Activated B cell treated with CpG ODN at 0.5 μM for 24 hours (primary cell): Measurements from ENCODE around the gene CETN3. TPM values are rescaled to one million over a fixed set of nuclear protein-coding genes. Genes with fewer than 3 reads are reported as not detected.

Experiments used
- ATAC-seq: fragments of 200-7000 bp; cut with Tn5 transposase; one replicate; pipeline ENCODE4 v1.10.0; 2021; ENCODE audit warnings: low read depth, mild to moderate bottlenecking, moderate library complexity
- CTCF ChIA-PET: fragments of 350-600 bp; sonication (Branson Sonifier 250); formaldehyde crosslinking; loops from one replicate; lab custom pipeline; 2021; ENCODE audit warnings: antibody characterized with exemption; lab: Charles Lee
- POLR2A ChIA-PET: fragments of 350-600 bp; sonication (Branson Sonifier 250); formaldehyde crosslinking; loops from one replicate; lab custom pipeline; 2021; ENCODE audit warnings: antibody characterized with exemption; lab: Charles Lee
- DNase-seq: peaks from one replicate; pipeline ENCODE4 v3.0.0; 2022
- H3K27ac Mint-ChIP-seq: one replicate; pipeline ENCODE4 v1.8.0; 2020; ENCODE audit warnings: mixed read lengths
- H3K27me3 Mint-ChIP-seq: one replicate; pipeline ENCODE4 v1.8.0; 2021; ENCODE audit warnings: mixed read lengths
- H3K36me3 Mint-ChIP-seq: one replicate; pipeline ENCODE4 v1.8.0; 2021; ENCODE audit warnings: low read depth, mixed read lengths
- H3K4me1 Mint-ChIP-seq: one replicate; pipeline ENCODE4 v1.8.0; 2021; ENCODE audit warnings: mixed read lengths
- H3K4me3 Mint-ChIP-seq: one replicate; pipeline ENCODE4 v1.8.0; 2020; ENCODE audit warnings: mild to moderate bottlenecking, mixed read lengths
- H3K9me3 Mint-ChIP-seq: one replicate; pipeline ENCODE4 v1.8.0; 2020; ENCODE audit warnings: mixed read lengths
- CTCF ChIP-seq: fragments of 200-600 bp; IDR thresholded peaks from one replicate; pipeline ENCODE4 v1.8.0; 2022; ENCODE audit warnings: antibody characterized with exemption, mild to moderate bottlenecking
- intact Hi-C: fragments of 100-400 bp; cut with micrococcal nuclease; formaldehyde crosslinking; loops from one replicate; pipeline ENCODE4 v1.15.1; 2024
- total RNA-seq: library from RNA; stranded (reverse); gene quantifications from 2 replicates; pipeline ENCODE4 v1.2.3, GENCODE V29; 2022

Gene CETN3
- total RNA-seq, 1 donor from 2014 or later: 20.3 TPM

GRCh38 chr5:90395005-90395404 lies 14.6 kb downstream of the CETN3 start:
- intact Hi-C loops: no loop called here
- no peak for TF ChIP-seq CTCF
- Mint-ChIP-seq H3K27me3 (no peaks in the 10 kb centered on the region), H3K36me3 (peaks cover 51% of the 10 kb centered on the region), H3K9me3 (peaks cover 2% of the 10 kb centered on the region), H3K27ac (no peak overlapping the region), H3K4me3 (no peak overlapping the region), H3K4me1 (no peaks in the 10 kb centered on the region)
- DNase-seq (no peak), ATAC-seq (no peak)
- POLR2A ChIA-PET: no interaction called here
- CTCF ChIA-PET: no interaction called here

- TF ChIP-seq CTCF: no peak
- Mint-ChIP-seq H3K27me3 (no peaks in the 10 kb centered on the region), H3K27ac (no peak overlapping the region), H3K4me3 (no peak overlapping the region), H3K36me3 (peaks cover 21% of the 10 kb centered on the region), H3K9me3 (peaks cover 2% of the 10 kb centered on the region), H3K4me1 (no peaks in the 10 kb centered on the region)
- POLR2A ChIA-PET: interaction anchor here (0.6 kb wide), 1 partner anchor 121 kb away, joined by 5 read pairs; no protein-coding TSS in a partner anchor
- ATAC-seq (no peak), DNase-seq (no peak)
- intact Hi-C loops: no loop called here
- CTCF ChIA-PET: interaction anchor here (1.1 kb wide), 1 partner anchor 9 kb away, joined by 3 read pairs; no protein-coding TSS in a partner anchor
Observed at GRCh38 chr5:90390928-90391327, 18.6 kb downstream of the CETN3 start.

- DNase-seq (no peak), ATAC-seq (no peak)
Observed at GRCh38 chr5:90390326-90390725, 19.2 kb downstream of the CETN3 start.

GRCh38 chr5:90387508-90387907 lies 22.0 kb downstream of the CETN3 start:
- H3K27me3 Mint-ChIP-seq: peaks cover 2% of the 10 kb centered on the region
- no peak overlapping the region for H3K27ac Mint-ChIP-seq
- POLR2A ChIA-PET: no interaction called here
- ATAC-seq: no peak
- peaks cover 4% of the 10 kb centered on the region for H3K9me3 Mint-ChIP-seq
- peaks cover 7% of the 10 kb centered on the region for H3K36me3 Mint-ChIP-seq
- no peak for TF ChIP-seq CTCF
- intact Hi-C loops: loop anchor here (2.0 to 10.0 kb wide), 2 partner anchors 1659 to 1693 kb away; no protein-coding TSS in a partner anchor
- H3K4me3 Mint-ChIP-seq: no peak overlapping the region
- no peak for DNase-seq
- CTCF ChIA-PET: interaction anchor here (1.0 kb wide), 1 partner anchor 143 kb away, joined by 4 read pairs; no protein-coding TSS in a partner anchor
- no peaks in the 10 kb centered on the region for H3K4me1 Mint-ChIP-seq

More at GRCh38 chr5:90390326-90390725, 19.2 kb downstream of the CETN3 start:
- Mint-ChIP-seq H3K4me3 (no peak overlapping the region), H3K36me3 (peaks cover 20% of the 10 kb centered on the region), H3K9me3 (peaks cover 2% of the 10 kb centered on the region), H3K27ac (no peak overlapping the region), H3K27me3 (no peaks in the 10 kb centered on the region), H3K4me1 (no peaks in the 10 kb centered on the region)
- intact Hi-C loops: no loop called here
- POLR2A ChIA-PET: interaction anchor here (0.6 kb wide), 1 partner anchor 121 kb away, joined by 5 read pairs; no protein-coding TSS in a partner anchor
- no peak for TF ChIP-seq CTCF
- CTCF ChIA-PET: interaction anchor here (1.1 kb wide), 1 partner anchor 9 kb away, joined by 3 read pairs; no protein-coding TSS in a partner anchor

- no peaks in the 10 kb centered on the region for H3K4me1 Mint-ChIP-seq
- ChIA-PET CTCF (no interaction called here), POLR2A (no interaction called here)
- no peak overlapping the region for H3K27ac Mint-ChIP-seq
- intact Hi-C loops: loop anchor here (2.0 to 10.0 kb wide), 2 partner anchors 1657 to 1691 kb away; no protein-coding TSS in a partner anchor
- ATAC-seq (no peak), DNase-seq (no peak)
- no peak overlapping the region for H3K4me3 Mint-ChIP-seq
- no peak for TF ChIP-seq CTCF
- H3K27me3 Mint-ChIP-seq: peaks cover 5% of the 10 kb centered on the region
- no peaks in the 10 kb centered on the region for H3K36me3 Mint-ChIP-seq
- peaks cover 2% of the 10 kb centered on the region for H3K9me3 Mint-ChIP-seq
Observed at GRCh38 chr5:90386099-90386710, 23.4 kb downstream of the CETN3 start.
